ENCODE measurements around the gene DDX4. TPM values are rescaled to one million over a fixed set of nuclear protein-coding genes. Genes with fewer than 3 reads are reported as not detected.
"Not testable (repeated sequence)": the region's sequence is repeated elsewhere in the genome, so short reads cannot be mapped to it uniquely, and the experiment has no call there.

Gene DDX4
- 0.04 TPM for total RNA-seq
- under 1 TPM in 4 of 8 donors, not detected in 4; 0.11 to 0.35 (median 0.24) TPM for polyA plus RNA-seq (ENCODE audit: insufficient read depth in 1 of 8, insufficient read length in 8 of 8, low replicate concordance in 1 of 8)
- long read RNA-seq, donor 1: 0 reads
- long read RNA-seq, donor 2: 0 reads
- long read RNA-seq, donor 3: 0 reads
- long read RNA-seq, donor 4: 0 reads
- long read RNA-seq, donor 5: 0 reads
- long read RNA-seq, donor 6: 0 reads
- long read RNA-seq, donor 7: 0 reads
- long read RNA-seq, donor 8: 0 reads
- long read RNA-seq, donor 9: 0 reads
- long read RNA-seq, donor 10: 0 reads
- long read RNA-seq, donor 11: 0 reads

DNA sequence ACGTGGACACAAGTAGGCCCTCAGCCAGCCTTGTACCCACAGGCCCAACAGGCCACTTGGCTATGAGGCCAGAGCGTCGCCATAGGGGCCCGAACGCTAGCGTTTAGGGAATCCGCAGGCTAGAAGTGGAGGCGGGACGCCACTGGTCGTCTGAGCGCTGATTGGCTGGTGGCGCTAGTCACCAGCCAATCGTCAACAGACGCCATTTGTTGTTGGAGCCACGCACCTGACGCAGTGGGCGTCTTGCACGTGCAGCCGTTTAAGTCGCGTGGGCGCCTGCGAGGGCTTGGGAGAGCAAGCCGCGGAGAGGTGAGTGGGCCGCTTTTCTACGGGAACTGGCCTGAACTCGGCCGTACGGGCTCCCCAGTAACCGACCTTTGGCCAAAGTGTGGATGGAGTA, at the start of gene DDX4:
TSS of gene DDX4 (plus strand) at position 269 of the 400 bp plus-strand sequence. CDS start 903 bp downstream, outside the sequence.
- Histone ChIP-seq H3K9me3 (replicated peaks; ENCODE audit: control insufficient read depth, low read depth, low read length) (no peaks in the 10 kb centered on the region), H3K4me3 (ENCODE audit: low read length) (no peak within 1 kb of the TSS), H3K27ac (ENCODE audit: low read length) (no peak within 1 kb of the TSS), H3K4me1 (ENCODE audit: control insufficient read depth, insufficient read depth, low read length) (no peaks in the 10 kb centered on the region), H3K36me3 (ENCODE audit: control insufficient read depth, insufficient read depth, low read length) (no peaks in the 10 kb centered on the region), H3K27me3 (ENCODE audit: control insufficient read depth, insufficient read depth, low read length) (no peaks in the 10 kb centered on the region)
- no peak for DNase-seq
- WGBS (ENCODE audit: insufficient coverage): 96% methylated on average over 31 of the region's 31 CpGs

DNA sequence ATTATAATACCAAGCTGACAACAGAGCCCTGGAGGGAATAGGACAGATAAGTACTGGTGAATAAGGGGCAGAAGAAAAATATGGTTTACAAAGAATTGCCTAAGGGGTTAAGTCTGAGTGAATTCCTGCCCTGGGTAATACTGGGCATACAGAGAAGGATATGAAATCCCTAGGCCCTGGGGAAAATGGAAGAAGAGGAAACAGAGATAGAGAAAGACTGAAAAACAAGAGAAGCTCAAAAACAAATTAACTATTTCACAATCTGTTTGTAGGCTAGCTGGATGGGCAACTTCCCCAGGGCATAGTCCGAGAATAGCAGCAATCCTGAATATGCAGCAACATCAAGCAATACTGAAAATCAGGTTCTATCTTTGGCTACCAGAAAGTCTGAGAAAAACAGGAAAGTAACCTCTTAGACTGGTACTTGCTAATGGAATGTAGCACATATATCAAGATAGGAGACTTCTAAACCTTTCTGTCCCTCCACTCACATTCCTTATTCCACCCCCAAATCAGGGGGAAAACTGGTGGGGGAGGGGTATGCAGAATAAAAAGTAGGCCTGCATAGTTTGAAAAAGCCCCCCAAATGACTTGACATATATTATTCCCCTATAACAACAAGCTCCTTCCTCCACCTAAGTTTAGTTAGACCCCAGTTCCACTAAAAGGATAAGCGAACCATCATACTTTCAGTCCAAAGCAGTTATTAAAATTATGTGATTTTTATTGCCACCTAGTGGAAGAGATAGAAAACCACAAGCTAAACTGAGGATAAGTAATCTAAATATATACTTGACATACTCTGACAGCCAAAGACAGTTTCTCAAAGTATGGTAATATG, 46.4 kb upstream of the DDX4 start:
- Histone ChIP-seq H3K36me3 (ENCODE audit: control insufficient read depth, insufficient read depth, low read length) (no peaks in the 10 kb centered on the region), H3K27me3 (ENCODE audit: control insufficient read depth, insufficient read depth, low read length) (no peaks in the 10 kb centered on the region), H3K4me3 (ENCODE audit: low read length) (no peak overlapping the region), H3K4me1 (ENCODE audit: control insufficient read depth, insufficient read depth, low read length) (peaks cover 8% of the 10 kb centered on the region), H3K9me3 (replicated peaks; ENCODE audit: control insufficient read depth, low read depth, low read length) (no peaks in the 10 kb centered on the region), H3K27ac (ENCODE audit: low read length) (peak overlapping the region; percentile 32)
- no CpG with 5 or more reads among the region's 2 CpGs for WGBS (ENCODE audit: insufficient coverage)
- peak; percentile 83 for DNase-seq

DNA sequence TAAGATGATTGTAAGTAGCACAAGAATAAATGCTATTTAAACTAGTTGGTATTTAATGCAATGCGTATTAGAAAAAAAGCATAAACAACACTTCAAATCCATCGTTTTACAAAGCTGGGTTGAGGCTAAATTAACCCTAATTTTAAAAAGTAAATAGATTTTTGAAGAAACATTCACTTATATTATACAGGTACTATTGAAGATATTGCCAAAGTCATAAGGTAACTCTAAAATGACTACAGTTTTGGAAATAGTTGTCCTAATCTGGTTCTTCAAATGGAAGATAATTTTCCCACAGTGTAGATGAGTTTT, 45.8 kb upstream of the DDX4 start:
- Histone ChIP-seq H3K4me1 (ENCODE audit: control insufficient read depth, insufficient read depth, low read length) (peaks cover 8% of the 10 kb centered on the region), H3K9me3 (replicated peaks; ENCODE audit: control insufficient read depth, low read depth, low read length) (no peaks in the 10 kb centered on the region), H3K27ac (ENCODE audit: low read length) (no peak overlapping the region), H3K27me3 (ENCODE audit: control insufficient read depth, insufficient read depth, low read length) (no peaks in the 10 kb centered on the region), H3K36me3 (ENCODE audit: control insufficient read depth, insufficient read depth, low read length) (no peaks in the 10 kb centered on the region), H3K4me3 (ENCODE audit: low read length) (no peak overlapping the region)
- no peak for DNase-seq
- WGBS (ENCODE audit: insufficient coverage): no CpG with 5 or more reads among the region's 2 CpGs

DNA sequence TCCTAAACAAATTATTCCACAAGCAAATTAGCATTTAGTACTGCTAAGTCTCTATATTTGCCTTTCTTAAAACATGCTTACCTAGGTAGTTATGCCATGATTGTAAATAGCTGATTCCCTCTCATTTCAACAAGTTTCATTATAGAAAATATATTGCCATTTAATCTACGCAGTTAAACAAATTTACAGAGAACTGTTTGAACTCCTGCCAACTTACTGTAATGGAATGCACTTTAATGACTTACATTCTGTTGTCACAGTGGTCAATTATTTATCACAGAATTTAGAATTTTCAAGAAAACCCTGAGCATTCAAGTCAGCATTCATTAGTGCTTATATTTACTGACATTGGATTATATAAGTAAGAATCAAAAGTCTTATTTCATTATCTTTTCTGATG, 45.4 kb upstream of the DDX4 start:
- Histone ChIP-seq H3K27me3 (ENCODE audit: control insufficient read depth, insufficient read depth, low read length) (no peaks in the 10 kb centered on the region), H3K9me3 (replicated peaks; ENCODE audit: control insufficient read depth, low read depth, low read length) (no peaks in the 10 kb centered on the region), H3K4me3 (ENCODE audit: low read length) (no peak overlapping the region), H3K4me1 (ENCODE audit: control insufficient read depth, insufficient read depth, low read length) (peaks cover 8% of the 10 kb centered on the region), H3K36me3 (ENCODE audit: control insufficient read depth, insufficient read depth, low read length) (no peaks in the 10 kb centered on the region), H3K27ac (ENCODE audit: low read length) (no peak overlapping the region)
- DNase-seq: no peak
- whole genome bisulfite sequencing (ENCODE audit: insufficient coverage): no CpG with 5 or more reads among the region's 1 CpG

DNA sequence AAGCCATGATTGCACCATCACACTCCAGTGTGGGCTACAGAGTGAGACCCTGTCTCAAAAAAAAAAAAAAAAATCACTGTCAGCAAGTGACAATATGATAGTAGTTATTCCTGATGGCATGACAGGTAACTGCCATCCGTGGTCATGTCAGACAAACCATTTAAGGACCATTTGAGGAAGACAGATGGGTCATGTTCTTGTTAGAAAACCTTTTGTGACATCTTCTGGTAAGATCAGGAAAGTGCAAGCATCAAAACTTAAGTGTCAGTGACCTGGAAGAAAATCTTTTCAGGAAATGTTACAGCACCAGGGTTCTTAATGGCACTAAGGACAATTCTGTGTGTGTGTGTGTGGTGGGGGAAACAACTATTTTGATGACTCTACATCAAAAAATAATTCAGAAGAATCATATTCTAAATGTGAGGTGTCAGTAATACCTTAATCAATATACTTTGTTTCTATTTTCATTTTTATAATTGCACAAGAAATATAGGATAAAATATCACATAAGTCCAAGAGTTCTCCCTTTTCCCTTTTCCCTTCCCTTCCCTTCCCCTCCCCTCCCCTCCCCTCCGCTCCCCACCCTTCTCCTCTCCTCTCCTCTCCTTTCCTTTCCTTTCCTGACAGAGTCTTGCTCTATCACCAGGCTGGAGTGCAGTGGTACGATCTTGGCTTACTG, 43.6 kb upstream of the DDX4 start:
- Histone ChIP-seq H3K27ac (ENCODE audit: low read length) (no peak overlapping the region), H3K4me3 (ENCODE audit: low read length) (no peak overlapping the region), H3K9me3 (replicated peaks; ENCODE audit: control insufficient read depth, low read depth, low read length) (no peaks in the 10 kb centered on the region), H3K36me3 (ENCODE audit: control insufficient read depth, insufficient read depth, low read length) (no peaks in the 10 kb centered on the region), H3K27me3 (ENCODE audit: control insufficient read depth, insufficient read depth, low read length) (no peaks in the 10 kb centered on the region), H3K4me1 (ENCODE audit: control insufficient read depth, insufficient read depth, low read length) (peaks cover 8% of the 10 kb centered on the region)
- 71% methylated on average over 3 of the region's 3 CpGs for WGBS (ENCODE audit: insufficient coverage)
- peak; percentile 49 for DNase-seq

DNA sequence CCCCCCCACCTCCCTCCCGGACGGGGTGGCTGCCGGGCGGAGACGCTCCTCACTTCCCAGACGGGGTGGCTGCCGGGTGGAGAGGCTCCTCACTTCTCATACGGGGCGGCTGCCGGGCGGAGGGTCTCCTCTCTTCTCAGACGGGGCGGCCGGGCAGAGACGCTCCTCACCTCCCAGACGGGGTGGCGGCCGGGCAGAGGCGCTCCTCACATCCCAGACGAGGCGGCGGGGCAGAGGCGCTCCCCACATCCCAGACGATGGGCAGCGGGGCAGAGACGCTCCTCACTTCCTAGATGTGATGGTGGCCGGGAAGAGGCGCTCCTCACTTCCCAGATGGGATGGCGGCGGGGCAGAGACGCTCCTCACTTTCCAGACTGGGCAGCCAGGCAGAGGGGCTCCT, 41.2 kb upstream of the DDX4 start:
- WGBS (ENCODE audit: insufficient coverage): 100% methylated on average over 2 of the region's 31 CpGs
- not testable (repeated sequence) for H3K4me1 ChIP-seq (ENCODE audit: control insufficient read depth, insufficient read depth, low read length); H3K4me3 ChIP-seq (ENCODE audit: low read length); H3K27me3 ChIP-seq (ENCODE audit: control insufficient read depth, insufficient read depth, low read length); H3K9me3 ChIP-seq (replicated peaks; ENCODE audit: control insufficient read depth, low read depth, low read length); DNase-seq; H3K27ac ChIP-seq (ENCODE audit: low read length); H3K36me3 ChIP-seq (ENCODE audit: control insufficient read depth, insufficient read depth, low read length)

DNA sequence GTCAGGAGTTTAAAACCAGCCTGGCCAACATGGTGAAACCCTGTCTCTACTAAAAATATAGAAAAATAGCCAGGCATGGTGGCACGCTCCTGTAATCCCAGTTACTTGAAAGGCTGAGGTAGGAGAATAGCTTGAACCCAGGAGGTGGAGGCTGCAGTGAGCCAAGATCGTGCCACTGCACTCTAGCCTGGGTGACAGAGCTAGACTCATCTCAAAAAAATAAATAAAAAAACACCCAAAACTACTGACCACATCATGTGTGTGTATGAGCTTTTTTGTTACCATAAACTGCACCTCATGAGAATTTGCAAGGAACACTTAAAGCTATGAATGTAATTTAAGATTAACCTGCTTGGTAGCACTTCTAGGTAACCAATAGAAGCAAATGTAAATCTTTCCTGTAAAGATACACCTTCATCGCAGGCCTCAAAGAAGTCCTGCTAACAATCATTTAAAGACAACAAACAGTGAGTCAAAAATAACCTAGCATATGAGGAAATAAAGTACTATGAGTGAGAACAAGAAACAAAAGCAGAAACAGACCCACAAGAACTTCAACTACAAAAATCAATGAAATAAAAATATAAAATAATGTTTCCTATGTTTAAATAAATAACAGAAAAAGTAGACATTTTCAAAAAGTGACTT, 38.7 kb upstream of the DDX4 start:
- no peaks in the 10 kb centered on the region for H3K9me3 ChIP-seq (replicated peaks; ENCODE audit: control insufficient read depth, low read depth, low read length)
- peaks cover 2% of the 10 kb centered on the region for H3K36me3 ChIP-seq (ENCODE audit: control insufficient read depth, insufficient read depth, low read length)
- no peak overlapping the region for H3K4me3 ChIP-seq (ENCODE audit: low read length)
- no peaks in the 10 kb centered on the region for H3K4me1 ChIP-seq (ENCODE audit: control insufficient read depth, insufficient read depth, low read length)
- no peaks in the 10 kb centered on the region for H3K27me3 ChIP-seq (ENCODE audit: control insufficient read depth, insufficient read depth, low read length)
- no peak for DNase-seq
- WGBS (ENCODE audit: insufficient coverage): no CpG with 5 or more reads among the region's 3 CpGs
- no peak overlapping the region for H3K27ac ChIP-seq (ENCODE audit: low read length)

DNA sequence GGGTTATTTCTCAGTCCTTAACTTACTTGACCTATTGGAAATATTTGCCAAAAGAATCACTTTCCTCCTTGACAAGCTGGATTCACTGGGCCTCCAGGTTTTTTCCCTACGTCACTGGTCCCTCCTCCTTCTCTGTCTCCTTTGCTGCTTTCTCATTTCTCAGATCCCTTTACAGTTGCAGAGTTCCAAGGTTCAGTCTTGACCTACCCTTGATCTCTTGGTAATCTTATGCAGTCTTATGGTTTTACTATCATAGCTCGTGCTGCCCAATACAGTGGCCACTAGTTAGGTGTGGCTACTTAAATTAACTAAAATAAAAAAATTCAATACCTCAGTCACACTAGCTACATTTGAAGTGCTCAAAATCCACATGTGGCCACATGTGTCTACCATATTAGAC, 37.1 kb upstream of the DDX4 start:
- H3K4me3 ChIP-seq (ENCODE audit: low read length): no peak overlapping the region
- no peaks in the 10 kb centered on the region for H3K9me3 ChIP-seq (replicated peaks; ENCODE audit: control insufficient read depth, low read depth, low read length)
- no peaks in the 10 kb centered on the region for H3K4me1 ChIP-seq (ENCODE audit: control insufficient read depth, insufficient read depth, low read length)
- WGBS (ENCODE audit: insufficient coverage): 100% methylated on average over 1 of the region's 2 CpGs
- DNase-seq: no peak
- H3K27ac ChIP-seq (ENCODE audit: low read length): no peak overlapping the region
- H3K36me3 ChIP-seq (ENCODE audit: control insufficient read depth, insufficient read depth, low read length): peaks cover 2% of the 10 kb centered on the region
- no peaks in the 10 kb centered on the region for H3K27me3 ChIP-seq (ENCODE audit: control insufficient read depth, insufficient read depth, low read length)

DNA sequence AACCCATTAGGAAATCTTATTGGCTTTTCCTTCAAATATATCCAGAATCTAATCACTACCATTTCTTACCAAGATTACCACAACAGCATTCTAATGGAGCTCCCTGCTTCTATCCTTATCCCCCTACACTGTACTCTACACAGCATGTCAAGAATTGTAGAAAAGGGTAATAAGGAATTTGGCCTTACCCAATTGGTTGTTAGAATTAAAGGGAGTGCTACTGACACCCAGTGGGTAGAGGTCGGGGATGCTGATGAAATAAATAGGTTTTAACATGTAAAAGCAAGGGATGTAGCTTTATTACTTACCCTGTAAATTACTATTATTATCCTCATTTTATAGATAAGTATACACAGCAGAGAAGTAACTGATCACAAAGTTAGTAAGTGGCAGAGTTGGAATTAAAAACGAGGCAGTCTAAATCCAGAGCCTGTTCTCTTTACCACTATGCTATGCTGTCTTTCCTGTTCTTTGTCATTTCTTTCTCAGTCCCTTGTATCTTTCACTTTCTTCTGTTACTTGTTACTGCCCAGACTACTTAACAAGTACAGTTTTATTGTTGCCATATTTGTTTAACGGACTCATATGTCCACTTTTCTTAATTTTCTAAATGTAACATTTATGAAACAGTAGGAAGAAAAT, 36.3 kb upstream of the DDX4 start:
- no peaks in the 10 kb centered on the region for H3K27me3 ChIP-seq (ENCODE audit: control insufficient read depth, insufficient read depth, low read length)
- no peak for DNase-seq
- no CpG with 5 or more reads among the region's 3 CpGs for WGBS (ENCODE audit: insufficient coverage)
- H3K36me3 ChIP-seq (ENCODE audit: control insufficient read depth, insufficient read depth, low read length): peaks cover 2% of the 10 kb centered on the region
- H3K4me1 ChIP-seq (ENCODE audit: control insufficient read depth, insufficient read depth, low read length): no peaks in the 10 kb centered on the region
- H3K9me3 ChIP-seq (replicated peaks; ENCODE audit: control insufficient read depth, low read depth, low read length): no peaks in the 10 kb centered on the region
- no peak overlapping the region for H3K4me3 ChIP-seq (ENCODE audit: low read length)
- H3K27ac ChIP-seq (ENCODE audit: low read length): no peak overlapping the region

Measured in muscle of leg (tissue), 16 donors.